CD4-positive, alpha-beta T cell treated with Interleukin-17A for 4 hours (primary cell): ENCODE results near the gene LEMD2.

Experiments used
- DNase-seq: peaks from one replicate; pipeline ENCODE4 v3.0.0-alpha.2; 2020; ENCODE audit warnings: mixed read lengths

The LEMD2 gene

DNA sequence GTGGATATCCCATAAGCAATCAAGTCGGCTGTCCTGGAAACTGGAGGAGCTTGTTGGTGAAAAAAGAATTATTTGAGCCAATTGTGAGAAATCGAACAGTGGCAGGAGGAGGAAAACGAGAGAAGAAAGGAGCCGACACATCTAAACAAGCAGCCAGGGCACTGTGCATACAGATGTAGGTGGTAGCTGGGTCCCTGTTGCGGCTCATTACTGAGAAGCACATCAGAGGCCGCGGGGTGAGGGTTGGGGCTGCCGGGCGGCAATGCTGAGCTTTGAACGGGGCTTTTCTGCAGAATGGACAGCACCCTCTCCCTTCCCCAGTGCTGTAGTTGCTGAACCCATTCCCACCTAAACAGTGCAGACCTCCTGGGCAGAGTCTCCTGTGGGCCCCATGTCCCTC lies 4.1 kb upstream of the LEMD2 start:
- no peak for DNase-seq

- DNase-seq = no peak
Measured at GRCh38 chr6:33791620-33792019, 2.7 kb upstream of the LEMD2 start.

DNA sequence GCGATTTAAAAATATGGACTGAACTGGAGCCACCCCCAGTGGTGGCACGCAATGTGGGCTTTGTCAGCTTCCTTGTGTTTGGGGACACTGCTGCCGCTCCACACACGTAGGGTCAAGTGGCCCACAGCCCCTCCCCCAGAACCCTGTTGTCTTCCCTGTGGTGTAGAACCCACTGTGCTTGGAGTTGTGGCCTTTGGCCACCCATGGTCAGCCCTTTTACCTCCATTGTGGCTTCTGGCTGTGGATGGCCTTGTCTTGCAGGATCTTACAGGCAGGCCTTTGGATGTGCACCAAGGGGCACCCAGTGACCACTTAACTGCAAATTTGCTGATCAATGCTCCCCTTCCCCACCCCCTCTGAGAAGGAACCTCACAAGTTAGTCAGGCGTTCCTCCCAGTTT lies 2.0 kb upstream of the LEMD2 start:
- DNase-seq = no peak

DNA sequence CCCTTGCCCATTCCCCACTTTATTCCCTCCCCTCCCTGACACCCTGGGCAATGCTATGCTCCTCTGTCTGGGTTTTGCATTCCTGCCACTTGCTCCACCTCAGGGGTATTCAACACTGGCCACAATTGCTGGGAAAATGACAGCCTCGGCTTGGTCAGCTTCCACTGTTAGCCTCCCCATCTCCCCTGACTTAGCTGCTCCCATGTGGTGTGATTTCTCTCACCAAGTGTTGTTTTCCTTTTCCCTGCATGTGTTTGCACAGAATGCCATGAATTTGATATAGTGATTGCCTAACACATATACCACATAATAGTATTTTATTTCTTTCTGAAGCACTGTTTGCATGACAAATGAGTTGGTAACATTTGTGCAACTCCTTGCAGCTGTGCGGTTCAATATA lies 1.4 kb upstream of the LEMD2 start:
- no peak for DNase-seq

DNA sequence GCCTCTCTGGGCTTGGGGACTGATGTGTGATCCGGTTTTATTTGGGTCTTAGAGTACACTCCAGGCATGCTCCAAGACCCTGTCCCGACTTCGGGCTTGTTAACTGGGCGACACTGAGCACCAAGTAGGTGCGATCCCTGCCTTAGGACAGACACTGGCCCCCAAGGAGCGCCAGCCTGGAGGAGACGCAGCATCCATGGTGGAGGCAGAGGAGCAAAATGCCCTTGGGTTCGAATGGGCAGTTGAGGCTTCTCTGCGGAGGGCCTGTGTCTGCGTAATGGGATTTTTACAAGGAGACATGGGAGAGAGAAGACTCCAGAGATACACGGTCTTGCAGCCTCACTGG lies 593 bp upstream of the LEMD2 start:
- DNase-seq = no peak

DNA sequence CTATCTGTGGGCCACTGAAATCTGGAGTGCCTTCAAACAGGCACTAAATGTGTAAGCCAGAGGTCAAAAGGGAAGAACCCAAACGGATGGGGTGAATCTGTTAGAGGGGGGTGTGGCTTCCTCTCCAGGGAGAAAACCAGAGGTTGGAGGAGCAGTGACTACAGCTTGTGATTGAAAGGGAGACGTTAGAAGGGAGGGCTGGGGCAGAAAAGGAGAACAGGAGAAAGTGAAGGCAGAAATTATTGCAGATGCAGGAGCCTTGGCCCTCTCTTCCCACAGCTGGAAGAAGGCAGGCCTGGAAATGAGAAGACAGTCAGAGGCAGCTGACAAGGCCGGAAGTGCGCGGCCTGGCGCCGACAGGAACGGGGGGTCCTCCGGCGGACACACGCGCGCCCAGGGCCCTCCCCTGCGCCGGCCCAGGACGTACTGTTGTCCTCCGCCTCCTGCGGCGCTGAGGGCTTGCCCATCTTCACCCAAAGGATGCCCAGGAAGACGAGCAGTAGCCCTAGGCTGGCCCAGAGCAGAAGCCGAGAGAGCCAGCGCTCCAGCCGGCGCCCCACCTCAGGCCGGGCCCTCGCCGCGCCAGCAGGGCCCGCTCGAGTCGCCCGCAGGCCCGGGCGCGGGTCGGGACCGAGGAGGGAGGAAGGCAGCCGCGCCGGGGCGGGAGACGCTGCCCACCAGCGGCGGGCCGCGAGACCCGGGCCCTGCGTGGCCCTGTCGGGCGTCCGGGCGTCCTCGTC lies 806 bp downstream of the LEMD2 start:
- DNase-seq = peak; percentile 65

GRCh38 chr6:33787346-33787953 lies 1.5 kb downstream of the LEMD2 start:
- DNase-seq = no peak

GRCh38 chr6:33786736-33787135 lies 2.2 kb downstream of the LEMD2 start:
- no peak for DNase-seq

- DNase-seq = no peak
Measured at GRCh38 chr6:33785778-33786177, 3.2 kb downstream of the LEMD2 start.

DNA sequence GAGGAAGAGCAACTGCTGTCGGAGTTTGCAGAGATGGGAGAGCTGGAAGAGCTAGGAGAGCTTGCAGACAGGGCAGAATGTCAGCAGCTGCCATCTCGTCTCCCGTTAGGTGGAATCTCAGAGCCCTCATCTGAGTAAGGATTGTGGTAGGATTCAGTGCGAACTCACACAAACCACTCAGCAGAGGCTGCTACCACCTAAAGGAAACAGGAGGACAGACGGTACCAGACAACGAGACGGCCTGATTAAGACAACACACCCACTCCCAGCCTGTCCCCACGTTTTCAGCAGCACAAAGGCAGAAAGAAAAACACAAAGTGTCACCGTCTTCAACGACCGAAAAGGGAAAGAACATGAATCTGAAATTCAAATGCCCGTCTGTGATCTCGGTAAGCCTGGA lies 4.1 kb downstream of the LEMD2 start:
- no peak for DNase-seq

- no peak for DNase-seq
Measured at GRCh38 chr6:33783781-33784520, 5.0 kb downstream of the LEMD2 start.

GRCh38 chr6:33782561-33782960 lies 6.4 kb downstream of the LEMD2 start:
- no peak for DNase-seq

GRCh38 chr6:33781131-33781975 lies 7.6 kb downstream of the LEMD2 start:
- DNase-seq = no peak

- DNase-seq = no peak
Measured at GRCh38 chr6:33779895-33780294, 9.0 kb downstream of the LEMD2 start.

- DNase-seq = no peak
Measured at GRCh38 chr6:33779290-33779689, 9.6 kb downstream of the LEMD2 start.

- DNase-seq = no peak
Measured at GRCh38 chr6:33778444-33779121, 10.3 kb downstream of the LEMD2 start.

- no peak for DNase-seq
Measured at GRCh38 chr6:33777398-33778388, 11.2 kb downstream of the LEMD2 start.

GRCh38 chr6:33776764-33777163 lies 12.2 kb downstream of the LEMD2 start:
- no peak for DNase-seq

- no peak for DNase-seq
Measured at GRCh38 chr6:33776186-33776585, 12.7 kb downstream of the LEMD2 start.

- DNase-seq = no peak
Measured at GRCh38 chr6:33774774-33775173, 14.2 kb downstream of the LEMD2 start.

DNA sequence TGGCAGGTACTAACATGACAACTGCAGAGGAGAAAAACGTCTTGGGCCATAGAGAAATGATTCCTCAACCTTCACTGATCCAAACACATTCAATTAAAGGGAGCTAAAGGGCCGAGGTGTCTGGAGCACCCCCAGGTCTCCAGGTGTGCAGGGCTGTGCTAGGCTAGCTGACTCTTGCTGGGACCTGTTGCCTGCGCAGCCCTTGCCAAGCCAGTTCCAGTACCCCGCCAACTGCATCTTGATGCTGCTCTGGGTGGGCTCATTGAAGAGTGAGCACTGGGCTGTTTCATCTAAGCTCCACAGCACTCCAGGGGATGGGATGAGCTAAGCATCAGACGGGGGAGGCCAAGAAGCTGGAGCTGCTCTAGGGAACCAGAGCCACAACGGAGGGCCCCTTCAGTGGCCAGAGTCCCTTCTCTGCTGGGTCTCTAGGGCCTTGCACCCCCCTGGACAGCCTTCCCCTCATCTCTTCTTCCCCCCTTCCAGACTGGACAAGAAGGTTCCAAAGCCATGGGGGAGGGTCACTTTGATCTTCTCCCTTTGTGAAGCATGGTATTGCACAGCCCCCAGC lies 15.9 kb downstream of the LEMD2 start:
- no peak for DNase-seq
